ENCODE measurements around the gene SELENOK.
"Not testable (repeated sequence)": the region's sequence is repeated elsewhere in the genome, so short reads cannot be mapped to it uniquely, and the experiment has no call there.

The SELENOK gene

DNA sequence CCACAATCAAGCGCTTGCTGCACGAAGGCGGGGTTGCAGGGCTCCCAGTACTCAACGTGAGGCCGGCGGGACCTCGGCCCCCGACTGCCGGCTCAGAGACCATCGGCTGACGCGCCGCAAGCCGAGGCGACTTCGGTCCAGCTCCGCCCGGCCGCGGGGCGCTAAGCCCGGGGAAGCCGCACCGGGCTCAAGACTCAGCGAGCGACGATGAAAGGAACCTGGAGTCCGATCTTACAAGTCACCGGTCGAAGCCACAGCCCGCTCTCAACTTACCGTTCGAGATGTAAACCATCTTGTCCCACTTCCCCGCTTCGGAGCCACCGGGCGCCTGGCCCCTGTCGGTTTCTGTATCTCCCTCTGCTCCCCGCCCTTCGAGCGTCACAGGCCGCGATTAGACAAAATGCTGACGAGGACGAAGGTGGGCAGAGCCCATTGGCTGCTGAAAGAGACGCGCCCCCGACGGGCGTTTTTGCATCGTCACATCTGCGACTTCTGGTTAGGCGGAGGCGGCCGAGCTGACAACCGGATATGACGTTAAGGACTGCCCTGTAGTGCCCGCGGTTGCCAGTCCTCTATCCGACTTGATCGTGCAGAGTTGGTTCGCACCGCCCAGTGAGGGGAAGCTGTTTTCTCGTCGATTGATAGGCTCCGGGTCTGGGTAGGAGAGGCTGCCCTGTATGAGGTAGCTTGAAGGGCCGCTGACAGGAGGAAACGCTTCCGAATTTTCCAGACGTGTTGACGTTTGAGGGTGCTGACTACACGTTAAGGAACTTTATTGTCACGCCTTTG lies at the start of gene SELENOK:
SELENOK (minus strand) TSS at position 363 of the 789 bp plus-strand sequence.
- DNase-seq (ENCODE audit: low spot score) = peak; percentile 94

GRCh38 chr3:53941184-53941583 lies 49.5 kb upstream of the SELENOK start:
- DNase-seq (ENCODE audit: low spot score) = no peak

DNA sequence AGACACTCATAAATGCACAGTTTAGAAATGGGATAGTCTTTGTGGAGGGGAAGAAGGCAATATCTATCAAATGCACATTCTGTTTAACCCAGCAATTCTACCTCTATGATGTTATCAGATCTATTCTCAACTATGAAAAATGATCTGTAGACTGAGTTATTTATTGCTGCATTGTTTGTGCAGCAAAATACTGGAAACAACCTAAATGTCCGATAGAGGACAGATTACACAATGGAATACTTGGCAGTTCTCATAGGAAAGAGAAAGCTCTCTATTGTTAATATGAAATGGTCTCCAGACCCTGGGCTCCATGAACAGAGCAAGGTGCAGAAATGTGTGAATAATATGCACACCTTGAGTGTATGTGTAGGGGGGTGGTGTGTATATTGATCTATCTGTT lies 49.0 kb upstream of the SELENOK start:
- DNase-seq (ENCODE audit: low spot score) = no peak

- no peak for DNase-seq (ENCODE audit: low spot score)
Measured at GRCh38 chr3:53939813-53940212, 48.2 kb upstream of the SELENOK start.

- DNase-seq (ENCODE audit: low spot score) = no peak
Measured at GRCh38 chr3:53939086-53939582, 47.5 kb upstream of the SELENOK start.

GRCh38 chr3:53938645-53939044 lies 47.0 kb upstream of the SELENOK start:
- DNase-seq (ENCODE audit: low spot score) = peak; percentile 51

DNA sequence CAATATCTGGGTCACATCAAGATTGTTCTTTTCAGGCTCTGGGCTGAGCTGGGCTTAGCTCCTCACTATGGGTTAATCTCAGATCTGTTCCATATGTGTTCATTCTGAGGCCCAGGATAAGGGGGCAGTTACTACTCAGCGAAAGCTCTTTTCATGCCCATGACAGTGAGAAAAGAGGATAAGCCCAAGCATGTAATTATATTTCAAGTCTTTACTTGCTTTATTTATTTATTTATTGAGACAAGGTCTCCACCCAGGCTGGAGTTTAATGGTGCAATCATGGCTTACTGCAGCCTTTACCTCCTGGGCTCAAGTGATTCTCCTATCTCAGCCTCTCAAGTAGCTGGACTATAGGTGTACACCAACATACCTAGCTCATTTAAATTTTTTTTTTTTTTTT lies 44.7 kb upstream of the SELENOK start:
- no peak for DNase-seq (ENCODE audit: low spot score)

DNA sequence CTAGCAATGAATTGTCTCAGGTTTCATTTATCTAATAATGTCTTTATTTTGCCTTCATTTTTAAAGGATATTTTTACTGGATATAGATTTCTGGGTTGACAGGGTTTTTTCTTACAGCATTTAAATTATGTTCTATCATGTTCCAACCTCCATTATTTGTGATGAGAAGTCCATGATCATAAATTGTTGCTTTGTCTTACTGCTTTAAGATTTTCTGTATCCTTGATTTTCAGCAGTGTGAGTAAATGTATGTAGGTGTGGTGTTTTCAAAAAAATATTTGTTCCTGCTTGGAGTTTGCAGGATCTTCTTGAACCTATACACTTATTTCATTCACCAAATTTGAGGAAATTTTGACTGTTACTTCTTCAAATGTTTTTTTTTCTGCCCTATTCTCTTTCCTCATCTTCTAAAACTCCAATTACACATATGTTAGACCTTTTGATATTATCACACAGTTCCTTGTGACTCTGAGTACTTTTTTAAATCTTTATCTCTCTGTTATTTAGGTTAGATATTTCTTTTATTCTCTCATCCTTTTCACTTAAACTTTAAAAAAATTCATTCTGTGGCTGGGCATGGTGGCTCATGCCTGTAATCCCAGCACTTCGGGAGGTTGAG lies 43.7 kb upstream of the SELENOK start:
- DNase-seq (ENCODE audit: low spot score) = no peak

GRCh38 chr3:53927208-53927872 lies 35.7 kb upstream of the SELENOK start:
- not testable (repeated sequence) for DNase-seq (ENCODE audit: low spot score)

DNA sequence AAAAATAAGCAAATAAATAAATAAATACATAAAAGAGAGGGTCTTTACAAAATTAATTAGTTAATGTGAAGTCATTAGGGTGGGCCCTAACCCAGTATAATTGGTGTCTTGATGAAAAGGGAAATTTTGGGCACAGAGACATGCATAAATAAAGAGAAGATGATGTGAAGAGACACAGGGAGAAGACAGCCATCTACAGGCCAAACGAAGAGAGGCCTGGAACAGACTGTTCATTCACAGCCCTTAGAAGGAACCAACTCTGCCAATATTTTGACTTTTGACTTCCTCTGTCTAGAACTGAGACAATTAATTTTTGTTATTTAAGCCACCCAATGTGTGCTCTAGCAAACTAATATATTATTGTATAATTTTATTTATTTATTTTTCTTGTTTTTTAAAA lies 29.6 kb upstream of the SELENOK start:
- no peak for DNase-seq (ENCODE audit: low spot score)

GRCh38 chr3:53919741-53920140 lies 28.1 kb upstream of the SELENOK start:
- DNase-seq (ENCODE audit: low spot score) = no peak

DNA sequence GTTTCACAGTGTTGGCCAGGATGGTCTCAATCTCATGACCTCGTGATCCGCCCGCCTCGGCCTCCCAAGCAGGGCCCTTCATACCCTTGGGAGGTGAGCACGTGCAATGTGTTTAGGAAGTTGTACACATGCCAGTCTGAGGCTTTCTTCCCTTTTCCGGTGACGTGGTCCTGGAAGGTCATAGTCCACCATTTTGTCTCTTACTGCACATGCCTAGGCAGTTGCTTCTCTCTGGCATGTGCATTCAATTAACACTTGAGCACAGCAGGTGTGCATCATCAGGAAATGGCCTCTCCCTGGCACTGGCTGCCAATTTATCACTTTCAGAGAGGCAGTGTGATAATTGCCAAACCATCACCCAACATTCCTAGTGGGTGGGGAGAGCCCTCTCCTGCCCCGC lies 21.7 kb upstream of the SELENOK start:
- no peak for DNase-seq (ENCODE audit: low spot score)

DNA sequence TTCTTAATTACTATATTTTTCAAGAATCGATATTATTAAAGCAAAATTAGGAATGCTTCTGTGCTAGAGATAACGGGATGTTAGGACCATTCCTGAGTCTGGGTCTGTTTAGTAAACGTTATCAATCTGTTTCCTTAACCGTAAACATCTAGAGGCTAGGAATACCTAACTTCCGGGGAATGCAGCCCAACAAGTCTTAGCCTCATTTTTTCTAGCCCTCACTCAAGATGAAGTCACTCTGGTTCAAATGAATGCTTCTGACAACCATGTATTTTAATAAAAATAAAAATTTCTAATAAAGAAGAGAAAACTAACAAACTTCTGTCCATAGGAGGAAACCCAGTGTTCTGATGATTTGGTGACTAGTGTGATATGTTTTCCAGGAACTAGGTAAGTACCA lies 11.1 kb upstream of the SELENOK start:
- no peak for DNase-seq (ENCODE audit: low spot score)

DNA sequence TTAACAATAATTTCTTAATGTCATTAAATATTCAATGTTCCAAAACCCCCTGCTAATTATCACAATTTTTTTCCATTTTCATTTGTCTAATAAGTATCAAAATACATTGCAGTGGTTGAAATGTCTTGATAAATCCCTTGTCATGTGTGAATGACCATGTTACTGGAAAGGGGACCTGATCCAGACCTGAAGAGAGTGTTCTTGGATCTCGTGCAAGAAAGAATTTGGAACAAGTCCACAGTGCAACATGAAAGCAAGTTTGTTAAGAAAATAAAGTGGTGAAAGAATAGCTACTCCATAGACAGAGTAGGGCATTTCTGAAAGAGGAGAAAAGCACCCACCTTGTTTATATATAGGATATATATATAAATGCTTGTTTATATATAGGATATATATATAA lies 10.4 kb upstream of the SELENOK start:
- no peak for DNase-seq (ENCODE audit: low spot score)

DNA sequence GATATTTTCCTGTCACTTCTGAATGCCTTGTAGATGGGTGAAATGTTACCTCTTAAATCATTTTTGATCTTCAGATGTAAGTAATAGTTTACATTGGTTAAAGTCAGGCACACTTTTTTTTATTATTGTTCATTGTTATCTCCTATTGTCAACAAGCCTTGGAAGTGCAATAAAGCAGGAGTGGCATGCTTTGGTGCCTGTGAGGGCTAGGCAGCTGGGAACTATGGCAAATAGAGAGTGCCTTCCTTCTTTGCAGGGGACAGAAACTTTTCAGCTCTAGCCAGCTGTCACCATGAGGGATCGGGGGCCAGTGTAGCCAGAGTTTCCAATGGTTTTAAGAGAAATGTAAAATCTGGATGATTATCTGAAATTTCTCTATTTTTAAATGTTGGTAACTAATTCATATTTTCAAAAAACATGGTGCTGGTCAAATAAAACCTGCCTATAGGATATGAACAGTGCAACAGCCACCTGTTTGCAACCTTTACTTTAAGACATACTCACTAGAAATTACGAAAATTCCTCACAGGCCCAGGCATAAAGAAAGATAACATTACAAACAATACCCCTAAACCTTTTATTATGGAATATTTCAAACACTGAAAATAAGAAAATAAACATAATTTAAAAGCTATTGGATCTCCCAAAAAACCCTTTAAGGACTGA lies 9.1 kb upstream of the SELENOK start:
- no peak for DNase-seq (ENCODE audit: low spot score)

DNA sequence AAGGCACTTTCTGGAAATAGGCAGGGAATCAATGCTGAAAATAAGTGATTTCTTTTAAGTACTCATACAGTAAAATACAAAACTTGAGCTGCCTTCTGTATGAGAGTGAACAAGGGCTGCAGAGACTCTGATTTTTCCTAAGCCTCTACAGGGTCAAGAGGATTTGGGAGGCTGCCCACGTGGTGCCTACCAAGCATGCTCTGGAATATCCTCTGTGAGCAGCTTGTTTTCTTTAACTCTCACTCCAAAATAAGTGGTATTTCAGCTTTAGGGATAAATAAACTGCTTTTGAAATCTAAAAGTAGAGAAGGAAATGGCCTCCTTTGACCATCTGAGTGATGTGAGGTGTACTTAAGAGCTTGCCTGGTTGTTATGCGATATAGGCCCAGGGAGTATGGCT lies 8.1 kb upstream of the SELENOK start:
- DNase-seq (ENCODE audit: low spot score) = no peak

DNA sequence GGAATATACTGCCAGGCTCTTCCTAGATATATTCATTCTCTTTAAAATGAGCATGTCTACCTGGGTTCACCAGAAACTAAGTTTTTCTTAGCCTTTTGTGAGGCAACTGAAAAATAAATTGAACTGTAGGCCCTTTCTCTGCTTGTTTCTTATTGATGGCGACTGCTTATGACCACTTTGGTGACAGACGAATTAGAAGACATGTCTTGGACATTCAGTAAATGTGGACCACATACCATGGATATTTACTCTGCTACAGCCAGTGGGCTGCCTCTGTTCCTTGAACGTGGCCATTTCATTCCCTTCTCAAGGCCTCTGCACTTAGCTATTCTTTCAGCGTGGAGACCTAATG lies 603 bp upstream of the SELENOK start:
- DNase-seq (ENCODE audit: low spot score) = no peak

GRCh38 chr3:53890726-53891475 lies 758 bp downstream of the SELENOK start:
- peak; percentile 38 for DNase-seq (ENCODE audit: low spot score)

- DNase-seq (ENCODE audit: low spot score) = no peak
Measured at GRCh38 chr3:53888232-53888631, 3.4 kb downstream of the SELENOK start.

DNA sequence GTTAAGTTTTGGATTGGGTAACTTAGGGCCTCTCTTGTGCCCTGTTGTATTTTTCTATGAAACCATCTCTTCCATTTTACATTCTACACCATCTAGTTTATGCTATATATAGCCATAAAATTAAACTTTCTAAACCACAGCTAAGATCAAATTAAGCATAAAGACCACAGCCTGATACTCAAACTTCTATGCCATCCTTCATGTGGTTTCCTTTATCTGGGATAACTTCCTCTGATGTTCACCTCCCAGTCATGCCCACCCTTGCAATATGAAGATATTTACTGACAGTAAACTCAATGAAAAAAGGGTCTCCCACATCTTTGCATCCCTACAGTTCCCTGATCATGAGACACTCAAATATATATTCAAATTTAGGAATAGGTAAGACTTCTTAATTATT lies 4.2 kb downstream of the SELENOK start:
- DNase-seq (ENCODE audit: low spot score) = no peak

- DNase-seq (ENCODE audit: low spot score) = no peak
Measured at GRCh38 chr3:53885239-53885638, 6.4 kb downstream of the SELENOK start.

GRCh38 chr3:53884623-53885022 lies 7.0 kb downstream of the SELENOK start:
- no peak for DNase-seq (ENCODE audit: low spot score)
